A673 (cell line): ENCODE data around the gene SEC23B. TPM values are rescaled to one million over a fixed set of nuclear protein-coding genes. Genes with fewer than 3 reads are reported as not detected.

ENCODE experiments used
- Bru-seq: library from RNA; stranded (reverse); fragments of 400-500 nt; gene quantifications from one replicate; lab custom pipeline; 2021; lab: Mats Ljungman, UMichigan
- BruChase-seq, 2 experiments: library from RNA; stranded (reverse); fragments of 400-500 nt; gene quantifications; one replicate each; lab custom pipeline; 2021; lab: Mats Ljungman, UMichigan
- BruUV-seq: library from RNA; stranded (reverse); fragments of 400-500 nt; replicated peaks from 2 replicates; lab custom pipeline; 2021; lab: Mats Ljungman, UMichigan
- CTCF ChIA-PET: fragments of 300-600 bp; sonication (Branson Sonifier 250); formaldehyde crosslinking; loops from one replicate; lab custom pipeline; 2022; ENCODE audit warnings: antibody characterized with exemption; lab: Charles Lee
- POLR2A ChIA-PET: fragments of 300-600 bp; sonication (Branson Sonifier 250); formaldehyde crosslinking; loops from one replicate; lab custom pipeline; 2022; ENCODE audit warnings: antibody characterized with exemption; ENCODE audit not compliant: low non-redundant PET; lab: Charles Lee
- DNase-seq: peaks from one replicate; pipeline ENCODE4 v3.0.0-alpha.2; 2015; ENCODE audit warnings: low spot score
- H3K27ac ChIP-seq: fragments of 200-600 bp; sonication (generic); 2 replicates; pipeline ENCODE4 v1.5.1; 2016; ENCODE audit warnings: mixed run types, low read depth, mild to moderate bottlenecking, mixed read lengths, antibody characterized with exemption, low read length; ENCODE audit not compliant: poor library complexity, severe bottlenecking
- H3K27me3 ChIP-seq: fragments of 200-600 bp; sonication (generic); replicated peaks from 2 replicates; pipeline ENCODE4 v1.6.1; 2017; ENCODE audit warnings: mixed run types, low read depth, mild to moderate bottlenecking, mixed read lengths, antibody characterized with exemption, low read length; ENCODE audit not compliant: insufficient read depth, poor library complexity
- H3K36me3 ChIP-seq: fragments of 200-600 bp; sonication (generic); 2 replicates; pipeline ENCODE4 v1.6.1; 2016; ENCODE audit warnings: mixed run types, mild to moderate bottlenecking, mixed read lengths, antibody characterized with exemption, low read length; ENCODE audit not compliant: insufficient read depth, poor library complexity, severe bottlenecking
- H3K4me1 ChIP-seq: fragments of 200-600 bp; sonication (generic); 2 replicates; pipeline ENCODE4 v1.6.1; 2017; ENCODE audit warnings: mixed run types, mild to moderate bottlenecking, mixed read lengths, antibody characterized with exemption, low read length; ENCODE audit not compliant: insufficient read depth, poor library complexity, severe bottlenecking
- H3K4me3 ChIP-seq: fragments of 200-600 bp; sonication (generic); 2 replicates; pipeline ENCODE4 v1.5.1; 2016; ENCODE audit warnings: low read depth, mixed run types, mild to moderate bottlenecking, mixed read lengths, low read length; ENCODE audit not compliant: poor library complexity, severe bottlenecking
- H3K9me3 ChIP-seq: fragments of 200-600 bp; sonication (generic); 2 replicates; pipeline ENCODE4 v1.6.1; 2016; ENCODE audit warnings: mixed run types, low read depth, mild to moderate bottlenecking, mixed read lengths, antibody characterized with exemption, low read length; ENCODE audit not compliant: poor library complexity, severe bottlenecking
- EZH2 ChIP-seq: fragments of 200-600 bp; sonication (generic); IDR thresholded peaks from 2 replicates; pipeline ENCODE4 v1.6.1; 2017; ENCODE audit warnings: borderline replicate concordance, low read depth, mild to moderate bottlenecking, mixed read lengths, antibody characterized with exemption, low read length; ENCODE audit not compliant: poor library complexity, severe bottlenecking
- intact Hi-C: fragments of 100-400 bp; cut with micrococcal nuclease; formaldehyde crosslinking; loops from one replicate; pipeline ENCODE4 v1.10.0; 2022; ENCODE audit not compliant: unreplicated experiment
- long read RNA-seq: library from polyadenylated mRNA; stranded (forward); transcript quantifications from one replicate; pipeline ENCODE4 v2.0.0, GENCODE V29; 2022
- total RNA-seq: library from RNA; stranded (reverse); gene quantifications from 2 replicates; pipeline ENCODE4 v1.2.3, GENCODE V29; 2021
- TF ChIP-seq, protein P1 (sequence below): fragments of 300-800, 200-600 bp; sonication (generic); conservative IDR thresholded peaks from 2 replicates; pipeline ENCODE4 v1.5.1; 2017; ENCODE audit warnings: low read depth, mild to moderate bottlenecking, antibody characterized with exemption, low read length, moderate library complexity, mixed read lengths

Gene SEC23B
- 55.6 and 55.9 TPM in 2 replicates for total RNA-seq
- Bru-seq, nascent RNA = percentile 77 among the genes with signal in this experiment
- percentile 74 among the genes with signal in this experiment for BruChase-seq, experiment 1, labeled RNA remaining after a 2-hour chase
- percentile 87 among the genes with signal in this experiment for BruChase-seq, experiment 2, labeled RNA remaining after a 6-hour chase
- long read RNA-seq, transcript SEC23B-204 (20 exons, 3,484 nt) = minor isoform, 61 of 168 reads
- long read RNA-seq, transcript SEC23B-203 (20 exons, 3,351 nt) = minor isoform, 7 of 168 reads
- long read RNA-seq, transcript SEC23B-202 (20 exons, 3,464 nt) = major isoform, 64 of 168 reads
- long read RNA-seq, partial matches to known transcripts = 24 of 168 reads
- long read RNA-seq, other reads (novel, unspliced or antisense) = 12 of 168 reads

DNA sequence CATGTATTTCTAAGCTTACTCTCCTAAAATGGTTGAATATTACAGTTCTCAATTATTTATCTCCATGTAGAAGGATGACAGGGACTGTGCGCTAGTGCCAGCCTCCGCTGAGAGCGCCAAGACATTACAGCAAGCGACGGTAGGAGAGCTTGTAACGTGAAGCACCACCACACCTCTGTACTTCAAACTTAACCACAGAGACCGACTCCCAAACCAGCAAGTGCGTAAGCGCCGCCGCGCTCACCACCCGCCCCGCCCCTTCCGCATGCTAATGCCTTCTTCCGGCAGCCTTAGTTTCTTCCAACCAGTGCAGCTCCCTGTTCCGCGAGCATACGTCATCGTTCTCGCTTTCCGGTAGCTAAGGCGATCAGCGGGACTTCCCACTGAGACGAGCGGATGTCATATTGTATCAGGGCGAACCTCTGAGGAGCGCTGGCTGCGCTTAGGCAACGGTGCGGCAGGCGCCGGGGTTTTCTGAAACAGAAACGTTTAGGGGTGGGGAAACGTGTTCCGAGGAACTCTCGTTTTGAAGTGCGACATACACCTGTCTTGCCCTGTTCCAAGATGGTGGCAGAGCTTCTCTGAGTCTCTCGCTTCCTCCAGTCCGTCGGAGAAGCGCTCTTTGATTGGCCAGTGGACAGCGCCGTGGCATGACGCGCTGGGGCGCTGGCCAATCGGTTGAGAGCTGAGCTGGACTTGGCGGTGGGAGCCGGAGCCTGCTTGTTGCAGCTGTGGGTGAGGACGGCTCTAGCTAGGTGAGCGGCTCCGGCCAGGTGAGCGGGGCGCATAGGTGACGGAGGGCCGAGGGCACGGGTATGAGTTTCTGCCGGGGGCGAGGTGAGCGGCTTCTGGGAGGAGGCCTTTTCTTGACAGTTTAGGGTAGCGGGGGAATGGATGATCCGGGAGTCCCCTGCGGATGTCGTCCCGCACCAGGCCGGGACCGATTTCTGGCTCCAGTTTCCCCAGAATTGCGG, at the start of gene SEC23B:
Gene SEC23B (plus strand): TSS at position 723 of the 974 bp plus-strand sequence. CDS start 2,896 bp downstream, outside the sequence.
- H3K4me3 ChIP-seq = peak within 1 kb of the TSS; percentile 80
- TF ChIP-seq EZH2 = no peak
- TF ChIP-seq, protein P1, sequence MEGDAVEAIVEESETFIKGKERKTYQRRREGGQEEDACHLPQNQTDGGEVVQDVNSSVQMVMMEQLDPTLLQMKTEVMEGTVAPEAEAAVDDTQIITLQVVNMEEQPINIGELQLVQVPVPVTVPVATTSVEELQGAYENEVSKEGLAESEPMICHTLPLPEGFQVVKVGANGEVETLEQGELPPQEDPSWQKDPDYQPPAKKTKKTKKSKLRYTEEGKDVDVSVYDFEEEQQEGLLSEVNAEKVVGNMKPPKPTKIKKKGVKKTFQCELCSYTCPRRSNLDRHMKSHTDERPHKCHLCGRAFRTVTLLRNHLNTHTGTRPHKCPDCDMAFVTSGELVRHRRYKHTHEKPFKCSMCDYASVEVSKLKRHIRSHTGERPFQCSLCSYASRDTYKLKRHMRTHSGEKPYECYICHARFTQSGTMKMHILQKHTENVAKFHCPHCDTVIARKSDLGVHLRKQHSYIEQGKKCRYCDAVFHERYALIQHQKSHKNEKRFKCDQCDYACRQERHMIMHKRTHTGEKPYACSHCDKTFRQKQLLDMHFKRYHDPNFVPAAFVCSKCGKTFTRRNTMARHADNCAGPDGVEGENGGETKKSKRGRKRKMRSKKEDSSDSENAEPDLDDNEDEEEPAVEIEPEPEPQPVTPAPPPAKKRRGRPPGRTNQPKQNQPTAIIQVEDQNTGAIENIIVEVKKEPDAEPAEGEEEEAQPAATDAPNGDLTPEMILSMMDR = no peak
- peaks cover 8% of the 10 kb centered on the region for H3K4me1 ChIP-seq
- no peaks in the 10 kb centered on the region for H3K9me3 ChIP-seq
- POLR2A ChIA-PET = interaction anchor here (0.6 kb wide), 2 partner anchors 542 to 1903 kb away, joined by 3 to 9 read pairs; no protein-coding TSS in a partner anchor
- H3K36me3 ChIP-seq = peaks cover 19% of the 10 kb centered on the region
- BruUV-seq = no TSS peak
- no peaks in the 10 kb centered on the region for H3K27me3 ChIP-seq
- intact Hi-C loops = no loop called here
- H3K27ac ChIP-seq = peak within 1 kb of the TSS; percentile 99
- DNase-seq = peak; percentile 98
- CTCF ChIA-PET = interaction anchor here (1.3 kb wide), 1 partner anchor 10 kb away, joined by 5 read pairs; the partner anchor contains the start of gene RBBP9

DNA sequence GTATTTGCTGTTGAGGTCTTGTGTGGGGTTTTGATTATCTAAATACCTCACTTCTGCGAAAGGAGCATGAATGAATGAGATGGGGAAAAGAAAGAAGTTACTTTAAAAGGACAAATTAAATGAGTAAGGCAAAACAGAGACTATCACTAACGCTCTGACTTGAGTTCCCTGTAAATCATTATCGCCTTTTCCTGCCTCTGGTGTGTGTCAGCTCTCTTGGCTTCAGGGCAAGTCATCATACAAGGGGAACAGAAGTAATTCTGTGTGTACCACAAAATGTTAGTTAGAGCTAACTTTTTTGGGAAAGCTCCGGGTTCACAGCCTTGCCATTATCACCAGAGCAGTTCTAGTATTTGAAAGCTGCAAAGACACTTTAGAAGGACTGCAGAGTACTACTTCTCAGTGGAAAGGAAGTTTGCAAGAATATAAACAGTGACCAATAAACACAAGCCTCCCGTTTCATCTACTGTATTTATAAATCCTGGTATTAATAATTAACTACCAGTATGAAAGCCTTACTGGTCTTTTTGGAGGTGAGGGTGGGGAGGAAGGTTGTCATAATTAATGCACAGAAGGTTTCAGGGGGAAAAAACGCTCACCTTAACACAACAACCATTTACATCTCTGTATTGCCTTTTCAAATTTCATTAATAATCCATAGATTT, 42.1 kb upstream of the SEC23B start:
- intact Hi-C loops = no loop called here
- Histone ChIP-seq H3K9me3 (no peaks in the 10 kb centered on the region), H3K27ac (no peak overlapping the region), H3K27me3 (no peaks in the 10 kb centered on the region), H3K4me3 (no peak overlapping the region), H3K4me1 (peaks cover 7% of the 10 kb centered on the region), H3K36me3 (no peaks in the 10 kb centered on the region)
- BruUV-seq = no TSS peak
- DNase-seq = no peak
- CTCF ChIA-PET = no interaction called here
- TF ChIP-seq, protein P1 = no peak
- TF ChIP-seq EZH2 = no peak
- POLR2A ChIA-PET = no interaction called here

DNA sequence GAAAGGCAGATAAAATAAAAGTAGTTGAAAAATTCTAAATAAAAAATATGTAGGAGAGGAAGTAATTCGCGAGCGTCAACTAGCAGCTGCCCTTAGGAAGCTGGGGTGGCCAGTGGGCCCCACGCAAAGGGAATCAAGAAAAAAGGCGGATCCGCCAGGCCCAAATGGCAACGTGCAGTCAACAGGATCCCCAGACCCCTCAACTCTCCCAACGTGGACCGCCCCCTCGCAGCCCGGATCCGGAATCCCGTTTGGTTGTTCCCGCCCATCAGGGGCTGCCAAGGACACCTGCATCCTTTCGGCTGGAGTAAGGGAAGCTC, 41.2 kb upstream of the SEC23B start:
- H3K9me3 ChIP-seq = no peaks in the 10 kb centered on the region
- peak overlapping the region; percentile 94 for H3K4me3 ChIP-seq
- TF ChIP-seq, protein P1 = no peak
- no peak for TF ChIP-seq EZH2
- H3K4me1 ChIP-seq = peaks cover 7% of the 10 kb centered on the region
- BruUV-seq = no TSS peak
- H3K27me3 ChIP-seq = no peaks in the 10 kb centered on the region
- no peak overlapping the region for H3K27ac ChIP-seq
- POLR2A ChIA-PET = interaction anchor here (0.6 kb wide), 1 partner anchor 1199 kb away, joined by 3 read pairs; no protein-coding TSS in a partner anchor
- CTCF ChIA-PET = interaction anchor here (0.5 to 1.0 kb wide), 2 partner anchors 81 to 790 kb away, joined by 3 read pairs; no protein-coding TSS in a partner anchor
- DNase-seq = no peak
- intact Hi-C loops = no loop called here
- peaks cover 3% of the 10 kb centered on the region for H3K36me3 ChIP-seq
